HepG2 (cell line): Measurements from ENCODE around the gene SNRPD3. TPM values are rescaled to one million over a fixed set of nuclear protein-coding genes. Genes with fewer than 3 reads are reported as not detected.

Source experiments
- EED ChIP-seq: sonication (generic); formaldehyde crosslinking; IDR thresholded peaks from 2 replicates; pipeline ENCODE4 v1.5.0; 2020; ENCODE audit warnings: mild to moderate bottlenecking, missing genetic modification reagents
- HMG20A ChIP-seq: IDR thresholded peaks from 2 replicates; pipeline ENCODE4 v1.6.1; 2016; ENCODE audit warnings: borderline replicate concordance
- SMAD1 ChIP-seq: sonication (generic); formaldehyde crosslinking; IDR thresholded peaks from 2 replicates; pipeline ENCODE4 v1.4.0; 2020; ENCODE audit warnings: missing genetic modification reagents, low read depth, mild to moderate bottlenecking, borderline replicate concordance
- TEAD2 ChIP-seq: sonication (generic); formaldehyde crosslinking; IDR thresholded peaks from 2 replicates; pipeline ENCODE4 v1.9.0; 2021; ENCODE audit warnings: missing genetic modification reagents
- TGIF2 ChIP-seq: IDR thresholded peaks from 2 replicates; pipeline ENCODE4 v1.6.1; 2016; ENCODE audit warnings: control low read depth, missing compliant biosample characterization
- ZFP37 ChIP-seq: sonication (generic); formaldehyde crosslinking; IDR thresholded peaks from 2 replicates; pipeline ENCODE4 v1.4.0; 2020; ENCODE audit warnings: missing genetic modification reagents, borderline replicate concordance
- ZNF350 ChIP-seq: sonication (generic); formaldehyde crosslinking; IDR thresholded peaks from 2 replicates; pipeline ENCODE4 v1.4.0; 2020; ENCODE audit warnings: mild to moderate bottlenecking, low read depth, missing genetic modification reagents, borderline replicate concordance
- ZNF572 ChIP-seq: sonication (generic); formaldehyde crosslinking; IDR thresholded peaks from 2 replicates; pipeline ENCODE4 v1.5.1; 2020; ENCODE audit warnings: mild to moderate bottlenecking, missing genetic modification reagents
- ZSCAN9 ChIP-seq: IDR thresholded peaks from 2 replicates; pipeline ENCODE4 v1.6.1; 2016; ENCODE audit warnings: borderline replicate concordance
- polyA plus RNA-seq, 8 experiments: library from polyadenylated mRNA; depleted of rRNA in 3 of 8; stranded (reverse) in 7 of 8; unstranded in 1 of 8; fragments of >200 nt; fragmentation: Illumina TruSeq in 4 of 8; extraction: Trizol in 4 of 8; gene quantifications; 2 replicates each; pipeline versions ENCODE4 v1.2.1 to v1.2.3, GENCODE V29; 2011 to 2016; ENCODE audit warnings: low read depth in 4 of 8, missing spikeins in 1 of 8, mixed read lengths in 1 of 8; ENCODE audit not compliant: insufficient read depth in 1 of 8
- total RNA-seq, 5 experiments: library from RNA; depleted of rRNA; stranded (reverse); fragments of >200 nt; fragmentation: Illumina TruSeq; extraction: Trizol; gene quantifications; 2 replicates each; pipeline ENCODE4 v1.2.3, GENCODE V29; 2016; ENCODE audit warnings: low read depth in 1 of 5
- TF ChIP-seq, protein P1 (sequence below): IDR thresholded peaks from 2 replicates; pipeline ENCODE4 v1.6.1; 2012; ENCODE audit warnings: low read length, improper control_type of control experiment
- TF ChIP-seq, protein P2 (sequence below): sonication (generic); formaldehyde crosslinking; IDR thresholded peaks from 2 replicates; pipeline ENCODE4 v1.4.0; 2020; ENCODE audit warnings: missing genetic modification reagents
- TF ChIP-seq, protein P3 (sequence below): sonication (generic); formaldehyde crosslinking; IDR thresholded peaks from 2 replicates; pipeline ENCODE4 v1.4.0; 2020; ENCODE audit warnings: mild to moderate bottlenecking, missing genetic modification reagents, borderline replicate concordance
- TF ChIP-seq, protein P4 (sequence below): sonication (generic); formaldehyde crosslinking; IDR thresholded peaks from 2 replicates; pipeline ENCODE4 v1.4.0; 2020; ENCODE audit warnings: missing genetic modification reagents, borderline replicate concordance

The SNRPD3 gene
- total and polyA plus RNA-seq, 2 of the 13 experiments (the other 11 are each of a cell fraction or from before 2014, with no cell fraction given), result 110 to 209 TPM

DNA sequence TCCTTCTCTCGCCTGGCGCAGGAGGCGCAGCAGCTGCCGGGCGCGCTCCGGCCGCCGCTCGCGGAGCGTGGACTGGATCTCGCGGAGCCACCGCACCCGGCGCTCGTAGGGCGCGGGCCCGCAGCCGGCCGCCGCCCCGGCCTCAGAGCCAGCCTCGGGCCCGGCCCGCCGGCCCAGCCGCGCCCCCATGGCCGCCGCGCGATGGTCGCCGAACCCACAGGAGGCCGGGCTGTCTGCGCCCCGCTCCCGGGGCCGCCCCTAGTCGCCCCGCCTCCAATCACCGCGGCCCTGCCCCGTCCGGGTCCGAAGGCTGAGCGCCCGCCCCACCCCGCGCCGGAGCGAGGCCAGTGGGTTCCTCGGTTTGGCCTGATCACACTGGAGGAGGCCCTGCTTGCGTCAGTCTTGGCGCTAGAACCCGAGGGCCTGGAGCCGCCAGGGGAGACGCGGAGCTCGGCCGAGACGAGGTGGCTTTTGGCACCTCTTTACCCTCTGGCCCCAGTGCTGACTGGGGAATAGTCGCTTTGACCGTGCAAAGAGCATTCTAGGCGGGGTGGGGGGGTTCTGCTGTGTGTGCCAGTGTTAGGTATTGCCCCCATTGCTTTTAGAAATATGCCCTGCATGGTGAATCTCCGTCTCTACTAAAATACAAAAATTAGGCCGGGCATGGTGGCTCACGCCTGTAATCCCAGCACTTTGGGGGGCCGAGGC, 37.2 kb downstream of the SNRPD3 start, which contains the start of gene LRRC75B (continued):
- TF ChIP-seq, protein P1, sequence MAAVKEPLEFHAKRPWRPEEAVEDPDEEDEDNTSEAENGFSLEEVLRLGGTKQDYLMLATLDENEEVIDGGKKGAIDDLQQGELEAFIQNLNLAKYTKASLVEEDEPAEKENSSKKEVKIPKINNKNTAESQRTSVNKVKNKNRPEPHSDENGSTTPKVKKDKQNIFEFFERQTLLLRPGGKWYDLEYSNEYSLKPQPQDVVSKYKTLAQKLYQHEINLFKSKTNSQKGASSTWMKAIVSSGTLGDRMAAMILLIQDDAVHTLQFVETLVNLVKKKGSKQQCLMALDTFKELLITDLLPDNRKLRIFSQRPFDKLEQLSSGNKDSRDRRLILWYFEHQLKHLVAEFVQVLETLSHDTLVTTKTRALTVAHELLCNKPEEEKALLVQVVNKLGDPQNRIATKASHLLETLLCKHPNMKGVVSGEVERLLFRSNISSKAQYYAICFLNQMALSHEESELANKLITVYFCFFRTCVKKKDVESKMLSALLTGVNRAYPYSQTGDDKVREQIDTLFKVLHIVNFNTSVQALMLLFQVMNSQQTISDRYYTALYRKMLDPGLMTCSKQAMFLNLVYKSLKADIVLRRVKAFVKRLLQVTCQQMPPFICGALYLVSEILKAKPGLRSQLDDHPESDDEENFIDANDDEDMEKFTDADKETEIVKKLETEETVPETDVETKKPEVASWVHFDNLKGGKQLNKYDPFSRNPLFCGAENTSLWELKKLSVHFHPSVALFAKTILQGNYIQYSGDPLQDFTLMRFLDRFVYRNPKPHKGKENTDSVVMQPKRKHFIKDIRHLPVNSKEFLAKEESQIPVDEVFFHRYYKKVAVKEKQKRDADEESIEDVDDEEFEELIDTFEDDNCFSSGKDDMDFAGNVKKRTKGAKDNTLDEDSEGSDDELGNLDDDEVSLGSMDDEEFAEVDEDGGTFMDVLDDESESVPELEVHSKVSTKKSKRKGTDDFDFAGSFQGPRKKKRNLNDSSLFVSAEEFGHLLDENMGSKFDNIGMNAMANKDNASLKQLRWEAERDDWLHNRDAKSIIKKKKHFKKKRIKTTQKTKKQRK, result no peak
- no peak for TF ChIP-seq EED (CRISPR knock-in tag)
- TF ChIP-seq TEAD2, result no peak
- no peak for TF ChIP-seq ZFP37 (CRISPR knock-in tag)
- peak; percentile 62; the same call in 1 of the 2 replicates for TF ChIP-seq ZSCAN9 (CRISPR knock-in tag)
- TF ChIP-seq, protein P2, sequence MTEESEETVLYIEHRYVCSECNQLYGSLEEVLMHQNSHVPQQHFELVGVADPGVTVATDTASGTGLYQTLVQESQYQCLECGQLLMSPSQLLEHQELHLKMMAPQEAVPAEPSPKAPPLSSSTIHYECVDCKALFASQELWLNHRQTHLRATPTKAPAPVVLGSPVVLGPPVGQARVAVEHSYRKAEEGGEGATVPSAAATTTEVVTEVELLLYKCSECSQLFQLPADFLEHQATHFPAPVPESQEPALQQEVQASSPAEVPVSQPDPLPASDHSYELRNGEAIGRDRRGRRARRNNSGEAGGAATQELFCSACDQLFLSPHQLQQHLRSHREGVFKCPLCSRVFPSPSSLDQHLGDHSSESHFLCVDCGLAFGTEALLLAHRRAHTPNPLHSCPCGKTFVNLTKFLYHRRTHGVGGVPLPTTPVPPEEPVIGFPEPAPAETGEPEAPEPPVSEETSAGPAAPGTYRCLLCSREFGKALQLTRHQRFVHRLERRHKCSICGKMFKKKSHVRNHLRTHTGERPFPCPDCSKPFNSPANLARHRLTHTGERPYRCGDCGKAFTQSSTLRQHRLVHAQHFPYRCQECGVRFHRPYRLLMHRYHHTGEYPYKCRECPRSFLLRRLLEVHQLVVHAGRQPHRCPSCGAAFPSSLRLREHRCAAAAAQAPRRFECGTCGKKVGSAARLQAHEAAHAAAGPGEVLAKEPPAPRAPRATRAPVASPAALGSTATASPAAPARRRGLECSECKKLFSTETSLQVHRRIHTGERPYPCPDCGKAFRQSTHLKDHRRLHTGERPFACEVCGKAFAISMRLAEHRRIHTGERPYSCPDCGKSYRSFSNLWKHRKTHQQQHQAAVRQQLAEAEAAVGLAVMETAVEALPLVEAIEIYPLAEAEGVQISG (CRISPR knock-in tag), result peak; percentile 66; the same call in 1 of the 2 replicates
- TF ChIP-seq SMAD1, result no peak
- TF ChIP-seq, protein P3, sequence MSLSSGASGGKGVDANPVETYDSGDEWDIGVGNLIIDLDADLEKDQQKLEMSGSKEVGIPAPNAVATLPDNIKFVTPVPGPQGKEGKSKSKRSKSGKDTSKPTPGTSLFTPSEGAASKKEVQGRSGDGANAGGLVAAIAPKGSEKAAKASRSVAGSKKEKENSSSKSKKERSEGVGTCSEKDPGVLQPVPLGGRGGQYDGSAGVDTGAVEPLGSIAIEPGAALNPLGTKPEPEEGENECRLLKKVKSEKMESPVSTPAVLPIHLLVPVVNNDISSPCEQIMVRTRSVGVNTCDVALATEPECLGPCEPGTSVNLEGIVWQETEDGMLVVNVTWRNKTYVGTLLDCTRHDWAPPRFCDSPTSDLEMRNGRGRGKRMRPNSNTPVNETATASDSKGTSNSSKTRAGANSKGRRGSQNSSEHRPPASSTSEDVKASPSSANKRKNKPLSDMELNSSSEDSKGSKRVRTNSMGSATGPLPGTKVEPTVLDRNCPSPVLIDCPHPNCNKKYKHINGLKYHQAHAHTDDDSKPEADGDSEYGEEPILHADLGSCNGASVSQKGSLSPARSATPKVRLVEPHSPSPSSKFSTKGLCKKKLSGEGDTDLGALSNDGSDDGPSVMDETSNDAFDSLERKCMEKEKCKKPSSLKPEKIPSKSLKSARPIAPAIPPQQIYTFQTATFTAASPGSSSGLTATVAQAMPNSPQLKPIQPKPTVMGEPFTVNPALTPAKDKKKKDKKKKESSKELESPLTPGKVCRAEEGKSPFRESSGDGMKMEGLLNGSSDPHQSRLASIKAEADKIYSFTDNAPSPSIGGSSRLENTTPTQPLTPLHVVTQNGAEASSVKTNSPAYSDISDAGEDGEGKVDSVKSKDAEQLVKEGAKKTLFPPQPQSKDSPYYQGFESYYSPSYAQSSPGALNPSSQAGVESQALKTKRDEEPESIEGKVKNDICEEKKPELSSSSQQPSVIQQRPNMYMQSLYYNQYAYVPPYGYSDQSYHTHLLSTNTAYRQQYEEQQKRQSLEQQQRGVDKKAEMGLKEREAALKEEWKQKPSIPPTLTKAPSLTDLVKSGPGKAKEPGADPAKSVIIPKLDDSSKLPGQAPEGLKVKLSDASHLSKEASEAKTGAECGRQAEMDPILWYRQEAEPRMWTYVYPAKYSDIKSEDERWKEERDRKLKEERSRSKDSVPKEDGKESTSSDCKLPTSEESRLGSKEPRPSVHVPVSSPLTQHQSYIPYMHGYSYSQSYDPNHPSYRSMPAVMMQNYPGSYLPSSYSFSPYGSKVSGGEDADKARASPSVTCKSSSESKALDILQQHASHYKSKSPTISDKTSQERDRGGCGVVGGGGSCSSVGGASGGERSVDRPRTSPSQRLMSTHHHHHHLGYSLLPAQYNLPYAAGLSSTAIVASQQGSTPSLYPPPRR (CRISPR knock-in tag), result no peak; the same call in 1 of the 2 replicates
- TF ChIP-seq ZNF350 (CRISPR knock-in tag), result no peak
- peak; percentile 46; the same call in 1 of the 2 replicates for TF ChIP-seq HMG20A
- TF ChIP-seq TGIF2 (CRISPR knock-in tag), result no peak
- TF ChIP-seq, protein P4, sequence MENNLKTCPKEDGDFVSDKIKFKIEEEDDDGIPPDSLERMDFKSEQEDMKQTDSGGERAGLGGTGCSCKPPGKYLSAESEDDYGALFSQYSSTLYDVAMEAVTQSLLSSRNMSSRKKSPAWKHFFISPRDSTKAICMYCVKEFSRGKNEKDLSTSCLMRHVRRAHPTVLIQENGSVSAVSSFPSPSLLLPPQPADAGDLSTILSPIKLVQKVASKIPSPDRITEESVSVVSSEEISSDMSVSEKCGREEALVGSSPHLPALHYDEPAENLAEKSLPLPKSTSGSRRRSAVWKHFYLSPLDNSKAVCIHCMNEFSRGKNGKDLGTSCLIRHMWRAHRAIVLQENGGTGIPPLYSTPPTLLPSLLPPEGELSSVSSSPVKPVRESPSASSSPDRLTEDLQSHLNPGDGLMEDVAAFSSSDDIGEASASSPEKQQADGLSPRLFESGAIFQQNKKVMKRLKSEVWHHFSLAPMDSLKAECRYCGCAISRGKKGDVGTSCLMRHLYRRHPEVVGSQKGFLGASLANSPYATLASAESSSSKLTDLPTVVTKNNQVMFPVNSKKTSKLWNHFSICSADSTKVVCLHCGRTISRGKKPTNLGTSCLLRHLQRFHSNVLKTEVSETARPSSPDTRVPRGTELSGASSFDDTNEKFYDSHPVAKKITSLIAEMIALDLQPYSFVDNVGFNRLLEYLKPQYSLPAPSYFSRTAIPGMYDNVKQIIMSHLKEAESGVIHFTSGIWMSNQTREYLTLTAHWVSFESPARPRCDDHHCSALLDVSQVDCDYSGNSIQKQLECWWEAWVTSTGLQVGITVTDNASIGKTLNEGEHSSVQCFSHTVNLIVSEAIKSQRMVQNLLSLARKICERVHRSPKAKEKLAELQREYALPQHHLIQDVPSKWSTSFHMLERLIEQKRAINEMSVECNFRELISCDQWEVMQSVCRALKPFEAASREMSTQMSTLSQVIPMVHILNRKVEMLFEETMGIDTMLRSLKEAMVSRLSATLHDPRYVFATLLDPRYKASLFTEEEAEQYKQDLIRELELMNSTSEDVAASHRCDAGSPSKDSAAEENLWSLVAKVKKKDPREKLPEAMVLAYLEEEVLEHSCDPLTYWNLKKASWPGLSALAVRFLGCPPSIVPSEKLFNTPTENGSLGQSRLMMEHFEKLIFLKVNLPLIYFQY (CRISPR knock-in tag), result peak; percentile 78; the same call in 1 of the 2 replicates
- 0 out of 2 replicates have a peak, but pooled peaks have one; percentile 44 for TF ChIP-seq ZNF572 (CRISPR knock-in tag)
